Gastroesophageal sphincter (tissue), 3 donors: ENCODE measurements around the gene COL25A1.

Experiments
- CTCF ChIP-seq, 4 experiments: fragments of 200-600 bp in 2 of 4; fragments of 450-650 bp in 2 of 4; sonication (generic) in 1 of 4; IDR thresholded peaks; one replicate each; pipeline ENCODE4 v1.5.1; 2017 to 2019; ENCODE audit warnings: antibody characterized with exemption in 4 of 4, mild to moderate bottlenecking in 2 of 4, moderate library complexity in 2 of 4
- POLR2AphosphoS5 ChIP-seq: sonication (generic); formaldehyde crosslinking; IDR thresholded peaks from one replicate; pipeline ENCODE4 v1.6.1; 2017; ENCODE audit warnings: antibody characterized with exemption

DNA sequence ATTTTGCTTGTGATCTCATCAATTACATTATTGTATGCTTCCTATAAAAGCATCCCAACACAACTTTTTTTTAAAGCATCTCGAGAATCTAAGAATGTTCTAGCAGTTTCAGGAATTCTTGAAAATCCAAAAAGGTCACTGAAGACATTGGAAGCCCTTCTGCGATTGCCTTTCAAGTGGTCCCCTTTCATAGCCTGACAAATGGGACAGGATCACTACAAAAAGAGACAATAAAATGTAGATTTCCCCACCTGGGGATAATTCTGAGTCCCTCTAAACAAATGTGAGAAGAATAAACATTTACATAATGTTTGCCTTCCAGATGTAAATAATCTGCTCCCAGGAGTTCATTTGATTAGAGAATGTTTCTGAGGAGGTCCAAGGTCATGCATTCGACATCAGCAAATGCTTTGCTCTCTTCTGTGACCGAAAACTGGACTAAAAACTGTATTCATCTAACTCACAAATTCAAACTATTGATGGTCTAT lies 116.0 kb downstream of the COL25A1 start:
- TF ChIP-seq POLR2AphosphoS5 (no peak), CTCF (IDR thresholded peaks at IDR 0.05) (no peak)
